ENCODE data around the gene SCN11A. TPM values are rescaled to one million over a fixed set of nuclear protein-coding genes. Genes with fewer than 3 reads are reported as not detected.

SCN11A gene
- total RNA-seq, 1 experiment from 2014 or later: 0.05 TPM

DNA sequence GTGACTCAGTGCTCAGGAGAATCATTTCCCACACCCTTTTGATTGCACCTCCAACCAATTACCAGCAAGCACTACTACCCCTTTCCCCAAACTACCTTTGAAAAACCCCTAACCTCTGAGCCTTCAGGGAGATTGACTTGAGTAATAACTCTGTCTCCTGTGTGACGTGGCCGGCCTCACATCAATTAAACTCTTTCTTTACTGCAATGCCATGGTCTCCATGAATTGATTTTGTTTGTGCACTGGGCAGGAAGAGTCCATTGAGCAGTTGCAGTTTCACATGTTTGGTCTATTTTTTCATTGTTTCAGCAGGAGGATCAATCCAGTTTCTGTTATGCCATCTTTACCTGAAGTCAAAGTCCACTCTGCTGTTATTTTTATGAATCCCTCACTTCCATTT lies 32.4 kb downstream of the SCN11A start:
- BruUV-seq (replicated peaks): no TSS peak
- Histone ChIP-seq H3K36me3 (ENCODE audit: control insufficient read depth in 1 of 2, insufficient read depth in 2 of 2, low read length in 2 of 2) (no peaks in the 10 kb centered on the region), H3K9me2 (ENCODE audit: insufficient read depth) (no peaks in the 10 kb centered on the region), H3K4me2 (ENCODE audit: low read length) (no peak overlapping the region), H3K4me1 (ENCODE audit: control insufficient read depth in 1 of 2, insufficient read depth in 2 of 2, low read length in 2 of 2) (no peaks in the 10 kb centered on the region), H3K9me3 (ENCODE audit: control insufficient read depth in 1 of 2, insufficient read depth in 1 of 2, low read depth in 1 of 2, low read length in 2 of 2) (no peaks in the 10 kb centered on the region), H3K9ac (ENCODE audit: low read length) (no peak overlapping the region), H2AFZ (ENCODE audit: low read depth, low read length, poor library complexity, severe bottlenecking) (no peak overlapping the region), H3K79me2 (ENCODE audit: insufficient read depth, low read length) (no peaks in the 10 kb centered on the region), H3K4me3 (replicated peaks in 1 of 2; ENCODE audit: low read depth in 1 of 2, low read length in 2 of 2) (no peak overlapping the region), H4K20me1 (ENCODE audit: insufficient read depth) (no peaks in the 10 kb centered on the region), H3K27ac (ENCODE audit: low read depth, low read length) (no peak overlapping the region), H3K27me3 (ENCODE audit: insufficient read depth, low read length) (peaks cover 23% of the 10 kb centered on the region)
- intact Hi-C loops (cut with micrococcal nuclease): no loop called here
- RAD21 ChIA-PET (ENCODE audit: low non-redundant PET in 1 of 2, low total read pairs in 2 of 2, uncharacterized antibody in 2 of 2, unreplicated experiment in 2 of 2): no interaction called here
- POLR2A ChIA-PET: no interaction called here
- DNase-seq (ENCODE audit: low read depth, low spot score) (no peak), ATAC-seq (no peak)
- TF ChIP-seq, protein P1, sequence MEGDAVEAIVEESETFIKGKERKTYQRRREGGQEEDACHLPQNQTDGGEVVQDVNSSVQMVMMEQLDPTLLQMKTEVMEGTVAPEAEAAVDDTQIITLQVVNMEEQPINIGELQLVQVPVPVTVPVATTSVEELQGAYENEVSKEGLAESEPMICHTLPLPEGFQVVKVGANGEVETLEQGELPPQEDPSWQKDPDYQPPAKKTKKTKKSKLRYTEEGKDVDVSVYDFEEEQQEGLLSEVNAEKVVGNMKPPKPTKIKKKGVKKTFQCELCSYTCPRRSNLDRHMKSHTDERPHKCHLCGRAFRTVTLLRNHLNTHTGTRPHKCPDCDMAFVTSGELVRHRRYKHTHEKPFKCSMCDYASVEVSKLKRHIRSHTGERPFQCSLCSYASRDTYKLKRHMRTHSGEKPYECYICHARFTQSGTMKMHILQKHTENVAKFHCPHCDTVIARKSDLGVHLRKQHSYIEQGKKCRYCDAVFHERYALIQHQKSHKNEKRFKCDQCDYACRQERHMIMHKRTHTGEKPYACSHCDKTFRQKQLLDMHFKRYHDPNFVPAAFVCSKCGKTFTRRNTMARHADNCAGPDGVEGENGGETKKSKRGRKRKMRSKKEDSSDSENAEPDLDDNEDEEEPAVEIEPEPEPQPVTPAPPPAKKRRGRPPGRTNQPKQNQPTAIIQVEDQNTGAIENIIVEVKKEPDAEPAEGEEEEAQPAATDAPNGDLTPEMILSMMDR (IDR thresholded peaks at IDR 0.05 in 2 of 3, conservative IDR thresholded peaks at IDR 0.05 in 1 of 3; ENCODE audit: borderline replicate concordance in 1 of 3, insufficient read depth in 1 of 3, low read depth in 2 of 3, low read length in 2 of 3): no peak
- no peak for TF ChIP-seq TCF7L2 (IDR thresholded peaks at IDR 0.05; ENCODE audit: borderline replicate concordance, extremely low read depth, insufficient read depth, insufficient read length)
- CTCF ChIA-PET: no interaction called here

DNA sequence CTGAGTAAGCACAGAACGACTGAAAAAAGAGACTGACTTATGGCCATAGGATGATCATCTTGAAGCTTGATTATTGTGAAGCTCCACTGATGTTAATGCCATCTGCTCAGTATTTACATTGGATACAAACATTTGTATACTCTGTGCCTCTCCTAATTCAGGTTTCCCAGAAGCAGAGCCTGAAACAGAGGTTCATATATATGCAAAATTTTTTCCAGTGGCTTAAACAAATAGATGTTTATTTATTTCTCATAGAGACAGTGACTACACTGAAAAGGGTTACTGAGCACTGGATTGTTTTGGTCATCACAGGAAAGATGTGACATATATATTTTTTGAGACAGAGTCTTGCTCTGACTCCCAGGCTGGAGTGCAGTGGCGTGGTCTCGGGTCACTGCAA lies 36.3 kb downstream of the SCN11A start:
- DNase-seq (ENCODE audit: low read depth, low spot score) (no peak), ATAC-seq (no peak)
- H2AFZ ChIP-seq (ENCODE audit: low read depth, low read length, poor library complexity, severe bottlenecking): no peak overlapping the region
- no peaks in the 10 kb centered on the region for H3K79me2 ChIP-seq (ENCODE audit: insufficient read depth, low read length)
- H3K36me3 ChIP-seq (ENCODE audit: control insufficient read depth in 1 of 2, insufficient read depth in 2 of 2, low read length in 2 of 2): no peaks in the 10 kb centered on the region
- ChIA-PET RAD21 (ENCODE audit: low non-redundant PET in 1 of 2, low total read pairs in 2 of 2, uncharacterized antibody in 2 of 2, unreplicated experiment in 2 of 2) (no interaction called here), POLR2A (no interaction called here), CTCF (interaction anchor here (1.0 kb wide), 1 partner anchor 15 kb away, joined by 3 read pairs; no protein-coding TSS in a partner anchor)
- intact Hi-C loops (cut with micrococcal nuclease): no loop called here
- TF ChIP-seq RAD21 (IDR thresholded peaks at IDR 0.05; ENCODE audit: low read depth): no peak
- TF ChIP-seq SRF (IDR thresholded peaks at IDR 0.05; ENCODE audit: low read depth): no peak
- TF ChIP-seq EZH2phosphoT487 (IDR thresholded peaks at IDR 0.05; ENCODE audit: borderline replicate concordance): no peak
- no peak for TF ChIP-seq POLR2A (IDR thresholded peaks at IDR 0.05; ENCODE audit: borderline replicate concordance, extremely low read depth, insufficient read depth, insufficient read length)
- no peak for TF ChIP-seq ZFX (IDR thresholded peaks at IDR 0.05)
- TF ChIP-seq YY1 (IDR thresholded peaks at IDR 0.05; ENCODE audit: extremely low read depth, insufficient replicate concordance, low read depth, low read length): no peak
- TF ChIP-seq EGR1 (IDR thresholded peaks at IDR 0.05; ENCODE audit: low read depth): no peak
- H3K9me2 ChIP-seq (ENCODE audit: insufficient read depth): no peaks in the 10 kb centered on the region
- no peak overlapping the region for H3K4me2 ChIP-seq (ENCODE audit: low read length)
- no peak overlapping the region for H3K4me3 ChIP-seq (replicated peaks in 1 of 2; ENCODE audit: low read depth in 1 of 2, low read length in 2 of 2)
- H3K9ac ChIP-seq (ENCODE audit: low read length): no peak overlapping the region
- no peaks in the 10 kb centered on the region for H4K20me1 ChIP-seq (ENCODE audit: insufficient read depth)
- H3K4me1 ChIP-seq (ENCODE audit: control insufficient read depth in 1 of 2, insufficient read depth in 2 of 2, low read length in 2 of 2): no peaks in the 10 kb centered on the region
- no TSS peak for BruUV-seq (replicated peaks)
- H3K27me3 ChIP-seq (ENCODE audit: insufficient read depth, low read length): peaks cover 23% of the 10 kb centered on the region
- H3K9me3 ChIP-seq (ENCODE audit: control insufficient read depth in 1 of 2, insufficient read depth in 1 of 2, low read depth in 1 of 2, low read length in 2 of 2): no peaks in the 10 kb centered on the region
- H3K27ac ChIP-seq (ENCODE audit: low read depth, low read length): no peak overlapping the region
